ENCODE measurements around the gene TTC23. TPM values are rescaled to one million over a fixed set of nuclear protein-coding genes. Genes with fewer than 3 reads are reported as not detected.

TTC23 gene
- total and polyA plus RNA-seq, 2 donors (not counting 3 experiments of a cell fraction or from before 2014, with no cell fraction given) = 4.1 to 27.3 TPM

- H3K9ac ChIP-seq (replicated peaks; ENCODE audit: extremely low read depth, insufficient read depth, low read length) = no peak overlapping the region
- no peaks in the 10 kb centered on the region for H3K79me2 ChIP-seq (ENCODE audit: control insufficient read depth, insufficient read depth, low read length)
- no peak overlapping the region for H3K4me2 ChIP-seq (ENCODE audit: insufficient read depth, low read length)
- TF ChIP-seq POLR2AphosphoS5 (IDR thresholded peaks at IDR 0.05; ENCODE audit: insufficient read depth, low read depth, low read length) (no peak), EZH2 (IDR thresholded peaks at IDR 0.05; ENCODE audit: borderline replicate concordance, low read depth, low read length, severe bottlenecking) (no peak), GATA2 (IDR thresholded peaks at IDR 0.05; ENCODE audit: insufficient read depth, insufficient read length, low read depth, low read length) (no peak), JUN (IDR thresholded peaks at IDR 0.05; ENCODE audit: borderline replicate concordance, insufficient read depth, insufficient read length, low read depth) (no peak)
- H3K27ac ChIP-seq (ENCODE audit: insufficient read depth, low read depth, low read length) = no peak overlapping the region
- no TSS peak for BruUV-seq (replicated peaks)
- ChIA-PET CTCF (interaction anchor here (0.6 to 11.2 kb wide), 7 partner anchors 13 to 487 kb away, joined by 3 to 230 read pairs (median 4); no protein-coding TSS in a partner anchor), POLR2A (no interaction called here)
- dilution Hi-C loops (cut with MboI; ENCODE audit: extremely low pct_ligation_motif_present, low sequenced_read_pairs) = no loop called here
- no peak for DNase-seq (ENCODE audit: low read depth, low spot score)
- no peak overlapping the region for H2AFZ ChIP-seq (ENCODE audit: low read depth, low read length)
- H4K20me1 ChIP-seq (replicated peaks; ENCODE audit: control insufficient read depth, extremely low read depth, insufficient read depth, low read length) = no peaks in the 10 kb centered on the region
- H3K9me3 ChIP-seq (replicated peaks; ENCODE audit: control insufficient read depth, insufficient read depth, low read length) = no peaks in the 10 kb centered on the region
- no peaks in the 10 kb centered on the region for H3K36me3 ChIP-seq (ENCODE audit: control insufficient read depth in 2 of 2, extremely low read depth in 1 of 2, insufficient read depth in 2 of 2, low read length in 2 of 2)
- no peaks in the 10 kb centered on the region for H3K9me1 ChIP-seq (replicated peaks; ENCODE audit: control insufficient read depth, extremely low read depth, insufficient read depth, low read length)
- intact Hi-C loops (cut with micrococcal nuclease) = no loop called here
- H3K27me3 ChIP-seq (ENCODE audit: control insufficient read depth in 2 of 2, insufficient read depth in 2 of 2, low read length in 2 of 2) = no peaks in the 10 kb centered on the region
- H3K4me3 ChIP-seq (replicated peaks in 1 of 3; ENCODE audit: insufficient read depth in 1 of 3, low read depth in 1 of 3, low read length in 3 of 3) = no peak overlapping the region
- H3K4me1 ChIP-seq (ENCODE audit: control insufficient read depth, extremely low read depth, insufficient read depth, low read length) = no peaks in the 10 kb centered on the region
- no peak for FAIRE-seq
Observed at GRCh38 chr15:99268431-99268830, 19.1 kb upstream of the TTC23 start.

- dilution Hi-C loops (cut with MboI; ENCODE audit: extremely low pct_ligation_motif_present, low sequenced_read_pairs) (no loop called here), intact Hi-C loops (cut with micrococcal nuclease) (no loop called here)
- H3K27me3 ChIP-seq (ENCODE audit: control insufficient read depth in 2 of 2, insufficient read depth in 2 of 2, low read length in 2 of 2) = no peaks in the 10 kb centered on the region
- H3K9me1 ChIP-seq (replicated peaks; ENCODE audit: control insufficient read depth, extremely low read depth, insufficient read depth, low read length) = no peaks in the 10 kb centered on the region
- ChIA-PET CTCF (interaction anchor here (0.6 to 11.2 kb wide), 6 partner anchors 13 to 487 kb away, joined by 3 to 230 read pairs (median 4); no protein-coding TSS in a partner anchor), POLR2A (no interaction called here)
- no peaks in the 10 kb centered on the region for H3K79me2 ChIP-seq (ENCODE audit: control insufficient read depth, insufficient read depth, low read length)
- TF ChIP-seq MAX (IDR thresholded peaks at IDR 0.05; ENCODE audit: insufficient read depth, insufficient read length) (no peak), MYC (IDR thresholded peaks at IDR 0.05; ENCODE audit: low read depth, low read length) (no peak)
- no peak overlapping the region for H3K9ac ChIP-seq (replicated peaks; ENCODE audit: extremely low read depth, insufficient read depth, low read length)
- H4K20me1 ChIP-seq (replicated peaks; ENCODE audit: control insufficient read depth, extremely low read depth, insufficient read depth, low read length) = no peaks in the 10 kb centered on the region
- no peaks in the 10 kb centered on the region for H3K36me3 ChIP-seq (ENCODE audit: control insufficient read depth in 2 of 2, extremely low read depth in 1 of 2, insufficient read depth in 2 of 2, low read length in 2 of 2)
- H3K9me3 ChIP-seq (replicated peaks; ENCODE audit: control insufficient read depth, insufficient read depth, low read length) = no peaks in the 10 kb centered on the region
- no peak overlapping the region for H2AFZ ChIP-seq (ENCODE audit: low read depth, low read length)
- no peak overlapping the region for H3K27ac ChIP-seq (ENCODE audit: insufficient read depth, low read depth, low read length)
- BruUV-seq (replicated peaks) = no TSS peak
- H3K4me3 ChIP-seq (replicated peaks in 1 of 3; ENCODE audit: insufficient read depth in 1 of 3, low read depth in 1 of 3, low read length in 3 of 3) = no peak overlapping the region
- no peaks in the 10 kb centered on the region for H3K4me1 ChIP-seq (ENCODE audit: control insufficient read depth, extremely low read depth, insufficient read depth, low read length)
- DNase-seq (ENCODE audit: low read depth, low spot score) = no peak
- H3K4me2 ChIP-seq (ENCODE audit: insufficient read depth, low read length) = no peak overlapping the region
- no peak for FAIRE-seq
Observed at GRCh38 chr15:99267957-99268356, 18.6 kb upstream of the TTC23 start.

All from endothelial cell of umbilical vein (primary cell).